Activated CD4-positive, alpha-beta T cell treated with anti-CD3 and anti-CD28 coated beads for 36 hours (primary cell): Measurements from ENCODE around the gene MRPL37. TPM values are rescaled to one million over a fixed set of nuclear protein-coding genes. Genes with fewer than 3 reads are reported as not detected.
"Not testable (repeated sequence)": the region's sequence is repeated elsewhere in the genome, so short reads cannot be mapped to it uniquely, and the experiment has no call there.

Experiments
- ATAC-seq: fragments of 200-7000 bp; cut with Tn5 transposase; one replicate; pipeline ENCODE4 v1.10.0; 2021; ENCODE audit warnings: mild to moderate bottlenecking, moderate library complexity
- CTCF ChIA-PET: fragments of 350-600 bp; sonication (Branson Sonifier 250); formaldehyde crosslinking; loops from one replicate; lab custom pipeline; 2021; ENCODE audit warnings: antibody characterized with exemption; lab: Charles Lee
- POLR2A ChIA-PET: fragments of 350-600 bp; sonication (Branson Sonifier 250); formaldehyde crosslinking; loops from one replicate; lab custom pipeline; 2021; ENCODE audit warnings: antibody characterized with exemption, inconsistent platforms; lab: Charles Lee
- DNase-seq: peaks from one replicate; pipeline ENCODE4 v3.0.0-alpha.2; 2020
- H3K27ac Mint-ChIP-seq: one replicate; pipeline ENCODE4 v1.8.0; 2021; ENCODE audit warnings: mixed read lengths
- H3K27me3 Mint-ChIP-seq: one replicate; pipeline ENCODE4 v1.8.0; 2021; ENCODE audit warnings: mixed read lengths
- H3K36me3 Mint-ChIP-seq: one replicate; pipeline ENCODE4 v1.8.0; 2021; ENCODE audit warnings: low read depth, mixed read lengths
- H3K4me1 Mint-ChIP-seq: one replicate; pipeline ENCODE4 v1.8.0; 2021; ENCODE audit warnings: mixed read lengths
- H3K4me3 Mint-ChIP-seq: one replicate; pipeline ENCODE4 v1.8.0; 2021; ENCODE audit warnings: mild to moderate bottlenecking, moderate library complexity, mixed read lengths
- H3K9me3 Mint-ChIP-seq: one replicate; pipeline ENCODE4 v1.8.0; 2021; ENCODE audit warnings: low read depth, mixed read lengths
- intact Hi-C, 2 experiments: fragments of 100-400 bp; cut with DNase I in 1 of 2; cut with micrococcal nuclease in 1 of 2; formaldehyde crosslinking; loops; one replicate each; pipeline versions ENCODE4 v1.14.2 to v1.15.1; 2022 to 2024; cut with DNase I, micrococcal nuclease
- total RNA-seq, 2 experiments: library from RNA; stranded (reverse); gene quantifications; one replicate each; pipeline ENCODE4 v1.2.3, GENCODE V29; 2021

The MRPL37 gene
- total RNA-seq, 2 experiments from 2014 or later, result 177 to 189 TPM

DNA sequence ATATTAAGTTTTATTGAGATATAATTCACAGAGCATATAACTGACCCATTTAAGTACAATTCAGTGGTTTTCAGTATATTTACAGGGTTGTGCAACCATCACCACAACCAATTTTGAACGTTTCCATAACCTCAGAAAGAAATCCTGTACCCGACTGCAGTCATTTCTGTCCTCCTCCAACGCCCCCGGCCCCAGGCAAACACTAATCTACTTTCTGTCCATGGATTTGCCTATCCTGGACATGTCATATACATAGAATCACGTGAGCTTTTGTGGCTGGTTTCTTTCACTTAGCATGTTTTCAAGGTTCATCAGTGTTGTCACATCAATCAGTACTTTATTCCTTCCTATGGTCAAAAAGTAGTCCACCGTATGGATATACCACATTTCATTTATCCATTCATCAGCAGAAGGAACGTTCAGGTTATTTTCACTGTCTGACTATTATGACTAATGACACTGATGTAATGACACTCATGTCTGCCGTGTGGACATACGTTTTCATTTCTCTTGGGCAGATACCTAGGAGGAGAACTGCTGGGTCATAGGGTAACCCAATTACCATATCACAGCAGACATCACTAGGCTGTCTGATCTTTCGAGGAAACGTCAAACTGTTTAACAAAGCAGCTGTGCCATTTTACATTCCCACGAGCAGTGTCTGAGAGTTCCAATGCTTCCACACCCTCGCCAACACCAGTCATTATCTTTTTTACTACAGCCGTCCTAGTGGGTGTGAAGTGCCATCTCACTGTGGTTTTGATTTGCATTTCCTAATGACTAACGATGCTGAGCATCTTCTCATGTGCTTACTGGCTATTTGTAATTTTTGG lies 30.8 kb downstream of the MRPL37 start:
- peaks cover 3% of the 10 kb centered on the region for H3K36me3 Mint-ChIP-seq
- ChIA-PET POLR2A (no interaction called here), CTCF (no interaction called here)
- DNase-seq (peak; percentile 77), ATAC-seq (peak; percentile 72)
- intact Hi-C loops, result loop anchor here in 1 of 2 experiments (1.0 to 2.0 kb wide), 2 partner anchors 178 to 259 kb away; no protein-coding TSS in a partner anchor
- no peaks in the 10 kb centered on the region for H3K27me3 Mint-ChIP-seq
- H3K9me3 Mint-ChIP-seq, result no peaks in the 10 kb centered on the region
- H3K27ac Mint-ChIP-seq, result peak overlapping the region; percentile 26
- no peak overlapping the region for H3K4me3 Mint-ChIP-seq
- H3K4me1 Mint-ChIP-seq, result peaks cover 24% of the 10 kb centered on the region

DNA sequence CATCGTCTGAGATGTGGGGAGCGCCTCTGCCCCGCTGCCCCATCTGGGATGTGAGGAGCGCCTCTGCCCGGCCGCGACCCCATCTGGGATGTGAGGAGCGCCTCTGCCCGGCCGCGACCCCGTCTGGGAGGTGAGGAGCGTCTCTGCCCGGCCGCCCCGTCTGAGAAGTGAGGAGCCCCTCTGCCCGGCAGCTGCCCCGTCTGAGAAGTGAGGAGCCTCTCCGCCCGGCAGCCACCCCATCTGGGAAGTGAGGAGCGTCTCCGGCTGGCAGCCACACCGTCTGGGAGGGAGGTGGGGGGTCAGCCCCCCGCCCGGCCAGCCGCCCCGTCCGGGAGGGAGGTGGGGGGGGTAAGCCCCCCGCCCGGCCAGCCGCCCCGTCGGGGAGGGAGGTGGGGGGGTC lies 33.2 kb downstream of the MRPL37 start:
- POLR2A ChIA-PET, H3K36me3 Mint-ChIP-seq, H3K9me3 Mint-ChIP-seq, ATAC-seq, H3K27ac Mint-ChIP-seq, CTCF ChIA-PET, DNase-seq, H3K27me3 Mint-ChIP-seq, H3K4me3 Mint-ChIP-seq, intact Hi-C loops: not testable (repeated sequence)
- H3K4me1 Mint-ChIP-seq, result peaks cover 21% of the 10 kb centered on the region

DNA sequence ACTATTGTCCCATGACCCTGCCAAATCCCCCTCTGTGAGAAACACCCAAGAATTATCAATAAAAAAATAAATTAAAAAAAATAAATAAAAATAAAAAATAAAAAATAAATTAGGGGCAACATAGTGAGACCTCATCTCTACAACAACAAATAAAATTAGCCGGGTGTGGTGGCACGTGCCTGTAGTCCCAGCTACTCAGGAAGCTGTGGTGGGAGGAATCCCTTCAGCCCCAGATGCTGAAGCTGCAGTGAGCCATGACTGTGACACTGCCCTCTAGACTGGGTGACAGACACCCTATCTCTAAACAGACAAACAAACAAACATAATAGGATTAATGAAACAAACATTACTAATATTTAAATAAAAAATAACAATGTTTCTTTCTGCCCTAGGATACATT lies 34.3 kb downstream of the MRPL37 start:
- H3K4me1 Mint-ChIP-seq, result peaks cover 18% of the 10 kb centered on the region
- DNase-seq (no peak), ATAC-seq (no peak)
- ChIA-PET CTCF (no interaction called here), POLR2A (no interaction called here)
- no peaks in the 10 kb centered on the region for H3K27me3 Mint-ChIP-seq
- H3K9me3 Mint-ChIP-seq, result no peaks in the 10 kb centered on the region
- no peak overlapping the region for H3K4me3 Mint-ChIP-seq
- H3K27ac Mint-ChIP-seq, result no peak overlapping the region
- peaks cover 10% of the 10 kb centered on the region for H3K36me3 Mint-ChIP-seq
- intact Hi-C loops, result no loop called here

DNA sequence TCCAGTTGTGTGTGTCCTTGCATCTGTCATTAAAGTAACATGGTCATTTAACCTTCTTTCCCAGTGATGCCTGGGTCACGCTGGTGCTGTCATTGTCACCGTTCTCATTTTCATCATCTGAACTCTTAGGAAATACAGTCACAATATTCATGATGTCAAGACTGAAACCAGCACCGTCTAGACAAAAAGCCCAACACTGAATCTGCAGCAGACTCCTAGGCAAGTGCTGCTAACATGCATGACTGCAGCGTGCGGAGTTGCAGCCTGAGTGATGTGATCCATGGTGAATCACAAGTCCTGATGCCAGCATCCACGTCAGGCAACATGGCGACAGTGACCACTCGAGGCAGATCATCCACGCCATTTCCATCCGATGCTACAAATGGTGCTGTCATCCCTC lies 37.6 kb downstream of the MRPL37 start:
- CTCF ChIA-PET, result no interaction called here

DNA sequence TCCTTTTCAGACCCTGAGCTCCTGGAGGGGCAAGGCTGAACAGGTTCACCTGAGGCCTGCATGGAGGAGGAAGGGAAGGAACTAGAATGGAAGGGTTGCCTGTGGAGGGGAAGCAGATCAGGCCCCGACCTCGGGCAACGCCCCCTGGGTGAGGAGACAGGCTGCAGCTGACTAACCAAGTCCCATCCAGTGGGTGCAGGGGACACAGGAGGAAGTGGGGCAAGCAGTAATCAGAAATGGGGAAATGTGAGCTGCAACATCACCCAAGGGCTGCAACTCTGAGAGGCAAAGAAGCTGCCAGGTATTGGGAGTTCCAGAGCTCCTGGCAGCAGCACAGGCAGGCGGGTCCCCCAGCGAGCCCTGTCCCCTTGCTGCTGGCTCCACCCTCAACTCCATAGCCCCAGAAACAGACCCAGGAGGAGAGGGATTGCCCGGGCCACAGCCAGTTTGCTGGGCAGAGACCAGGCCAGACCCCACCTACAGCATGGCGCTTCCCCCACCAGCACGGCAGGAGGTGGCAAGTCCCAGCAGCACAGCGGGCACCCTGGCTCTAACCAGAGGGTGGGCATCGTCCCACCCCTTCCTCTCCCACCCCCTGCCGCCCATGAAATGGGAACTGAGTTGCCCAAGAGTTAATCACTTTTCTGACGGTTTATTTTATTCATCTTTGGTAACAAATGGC lies 38.5 kb downstream of the MRPL37 start:
- DNase-seq (no peak), ATAC-seq (no peak)
- POLR2A ChIA-PET, result no interaction called here
- Mint-ChIP-seq H3K27me3 (no peaks in the 10 kb centered on the region), H3K4me3 (no peak overlapping the region), H3K4me1 (no peaks in the 10 kb centered on the region), H3K36me3 (peaks cover 10% of the 10 kb centered on the region), H3K27ac (no peak overlapping the region), H3K9me3 (no peaks in the 10 kb centered on the region)
- intact Hi-C loops, result no loop called here
- CTCF ChIA-PET, result no interaction called here

More for the DNA sequence above, 37.6 kb downstream of the MRPL37 start:
- no peaks in the 10 kb centered on the region for H3K27me3 Mint-ChIP-seq
- peaks cover 10% of the 10 kb centered on the region for H3K36me3 Mint-ChIP-seq
- no peak overlapping the region for H3K27ac Mint-ChIP-seq
- no peaks in the 10 kb centered on the region for H3K4me1 Mint-ChIP-seq
- POLR2A ChIA-PET, result no interaction called here
- ATAC-seq (no peak), DNase-seq (no peak)
- intact Hi-C loops, result no loop called here
- H3K4me3 Mint-ChIP-seq, result no peak overlapping the region
- H3K9me3 Mint-ChIP-seq, result no peaks in the 10 kb centered on the region

DNA sequence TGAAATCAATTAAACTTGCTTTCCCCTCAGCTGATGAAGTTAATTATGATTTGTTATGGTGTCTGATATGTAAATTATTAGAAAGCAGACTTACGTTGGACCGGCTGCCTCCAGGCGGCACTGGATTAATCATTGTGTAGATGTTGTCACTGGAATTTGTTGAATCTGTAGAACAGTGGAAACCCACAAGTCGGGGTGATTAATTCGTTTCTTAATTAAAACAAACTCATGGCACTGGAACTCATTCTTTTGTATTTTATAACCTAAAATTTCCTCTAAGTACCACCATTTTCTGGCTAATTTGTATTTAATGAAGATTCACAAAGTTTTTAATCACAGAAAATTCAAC lies 39.0 kb downstream of the MRPL37 start:
- no peak overlapping the region for H3K27ac Mint-ChIP-seq
- no peaks in the 10 kb centered on the region for H3K4me1 Mint-ChIP-seq
- ATAC-seq, result no peak
- no peaks in the 10 kb centered on the region for H3K9me3 Mint-ChIP-seq
- ChIA-PET POLR2A (no interaction called here), CTCF (no interaction called here)
- no peak overlapping the region for H3K4me3 Mint-ChIP-seq
- H3K36me3 Mint-ChIP-seq, result peaks cover 10% of the 10 kb centered on the region
- intact Hi-C loops, result no loop called here
- no peak for DNase-seq
- H3K27me3 Mint-ChIP-seq, result no peaks in the 10 kb centered on the region

DNA sequence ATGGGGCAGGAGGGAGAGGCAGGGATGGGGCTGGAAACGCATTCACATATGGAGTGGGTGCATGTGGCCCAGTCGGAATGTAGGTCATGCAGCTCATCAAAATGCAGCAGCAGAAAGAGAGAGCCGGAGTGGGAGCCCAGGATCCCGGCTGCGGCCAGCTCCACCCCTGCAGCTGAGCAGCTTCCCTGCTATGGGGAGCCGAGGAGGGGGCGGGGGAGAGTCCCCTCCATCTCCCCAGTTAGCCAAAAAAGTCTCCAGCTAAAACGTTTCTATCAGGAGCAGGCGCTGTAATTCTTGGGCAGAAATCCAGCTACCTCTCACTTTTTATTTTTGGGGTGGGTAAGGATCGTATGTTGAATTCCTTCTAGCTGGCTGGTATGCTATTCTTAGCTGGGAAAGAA lies 39.7 kb downstream of the MRPL37 start:
- H3K27me3 Mint-ChIP-seq, result no peaks in the 10 kb centered on the region
- POLR2A ChIA-PET, result no interaction called here
- no peak overlapping the region for H3K27ac Mint-ChIP-seq
- CTCF ChIA-PET, result no interaction called here
- DNase-seq (no peak), ATAC-seq (no peak)
- intact Hi-C loops, result no loop called here
- H3K9me3 Mint-ChIP-seq, result no peaks in the 10 kb centered on the region
- peaks cover 10% of the 10 kb centered on the region for H3K36me3 Mint-ChIP-seq
- H3K4me1 Mint-ChIP-seq, result no peaks in the 10 kb centered on the region
- no peak overlapping the region for H3K4me3 Mint-ChIP-seq

DNA sequence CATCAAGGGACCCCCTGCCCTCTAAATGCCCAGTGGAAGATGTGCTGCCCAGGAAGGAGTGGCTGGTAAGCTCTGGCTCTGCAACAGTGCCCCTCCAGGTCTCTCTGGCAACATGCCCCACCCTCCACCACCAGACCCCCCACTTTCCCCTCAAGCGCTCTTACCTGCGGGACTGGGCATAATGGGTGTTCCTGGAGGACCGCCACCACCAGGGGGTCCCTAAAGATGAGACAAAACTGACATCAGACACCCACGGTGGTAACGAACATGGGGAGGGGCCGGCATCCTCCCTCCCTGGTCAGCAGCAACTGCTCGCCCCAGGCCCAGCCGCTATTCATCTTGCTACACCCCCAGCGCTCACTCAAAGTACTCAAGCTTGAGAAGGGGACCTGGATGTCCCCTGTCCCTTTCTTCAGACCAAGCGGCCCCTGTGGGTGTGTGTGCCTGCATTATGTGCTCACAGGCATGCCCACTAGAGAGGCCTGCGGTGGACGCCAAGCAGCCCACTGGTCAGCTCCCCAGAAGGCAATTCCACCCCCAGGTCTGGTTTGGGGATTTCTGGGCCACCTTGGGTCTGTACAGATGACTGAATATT lies 40.9 kb downstream of the MRPL37 start:
- H3K4me3 Mint-ChIP-seq, result no peak overlapping the region
- no peaks in the 10 kb centered on the region for H3K27me3 Mint-ChIP-seq
- no peaks in the 10 kb centered on the region for H3K9me3 Mint-ChIP-seq
- DNase-seq (no peak), ATAC-seq (no peak)
- CTCF ChIA-PET, result no interaction called here
- no peaks in the 10 kb centered on the region for H3K4me1 Mint-ChIP-seq
- peaks cover 10% of the 10 kb centered on the region for H3K36me3 Mint-ChIP-seq
- no peak overlapping the region for H3K27ac Mint-ChIP-seq
- intact Hi-C loops, result no loop called here
- POLR2A ChIA-PET, result no interaction called here

DNA sequence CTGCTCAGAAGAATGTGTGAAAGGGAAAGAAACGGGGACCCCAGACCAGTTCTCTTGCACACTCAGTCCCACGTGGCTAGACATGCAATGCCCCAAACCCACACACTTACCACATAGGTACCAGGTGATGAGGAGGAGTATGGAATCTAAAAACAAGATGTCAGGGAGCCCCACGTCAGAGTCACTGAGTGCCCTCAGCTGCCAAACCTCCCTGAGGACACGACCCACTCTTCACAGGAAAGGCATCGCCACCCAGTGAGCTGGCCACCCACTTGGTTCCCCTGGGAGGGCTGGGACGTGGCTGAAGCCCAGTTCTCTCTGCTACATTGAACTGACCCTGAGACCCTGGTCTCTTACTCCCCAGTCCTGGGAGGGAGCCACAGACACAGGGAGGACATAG lies 41.4 kb downstream of the MRPL37 start:
- POLR2A ChIA-PET, result no interaction called here
- CTCF ChIA-PET, result no interaction called here
- Mint-ChIP-seq H3K36me3 (peaks cover 10% of the 10 kb centered on the region), H3K27me3 (no peaks in the 10 kb centered on the region), H3K9me3 (no peaks in the 10 kb centered on the region), H3K4me1 (no peaks in the 10 kb centered on the region), H3K4me3 (no peak overlapping the region), H3K27ac (no peak overlapping the region)
- ATAC-seq, result no peak
- DNase-seq, result no peak
- intact Hi-C loops, result no loop called here

DNA sequence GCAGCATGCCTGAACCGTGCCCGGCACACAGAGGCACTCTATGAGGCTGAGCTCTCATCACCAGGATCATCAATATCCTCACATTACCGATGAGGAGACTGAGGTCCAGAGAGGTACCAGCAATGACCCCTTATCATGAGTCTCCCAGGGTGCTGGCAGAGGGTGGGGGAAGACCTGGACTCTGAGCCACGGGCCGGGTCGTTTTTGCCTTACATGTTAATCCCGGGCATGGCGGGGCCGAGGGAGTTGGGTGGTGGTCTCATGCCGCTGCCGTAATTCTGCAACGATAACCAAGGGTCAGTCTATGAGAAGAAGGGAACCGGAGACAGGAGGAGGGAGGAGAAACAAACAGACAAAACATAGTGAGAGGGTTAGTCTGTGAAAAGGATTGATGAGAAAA lies 43.1 kb downstream of the MRPL37 start:
- H3K4me3 Mint-ChIP-seq, result no peak overlapping the region
- POLR2A ChIA-PET, result no interaction called here
- H3K9me3 Mint-ChIP-seq, result no peaks in the 10 kb centered on the region
- CTCF ChIA-PET, result no interaction called here
- DNase-seq, result no peak
- no peak overlapping the region for H3K27ac Mint-ChIP-seq
- ATAC-seq, result no peak
- intact Hi-C loops, result no loop called here
- H3K4me1 Mint-ChIP-seq, result no peaks in the 10 kb centered on the region
- H3K27me3 Mint-ChIP-seq, result no peaks in the 10 kb centered on the region
- H3K36me3 Mint-ChIP-seq, result peaks cover 3% of the 10 kb centered on the region

DNA sequence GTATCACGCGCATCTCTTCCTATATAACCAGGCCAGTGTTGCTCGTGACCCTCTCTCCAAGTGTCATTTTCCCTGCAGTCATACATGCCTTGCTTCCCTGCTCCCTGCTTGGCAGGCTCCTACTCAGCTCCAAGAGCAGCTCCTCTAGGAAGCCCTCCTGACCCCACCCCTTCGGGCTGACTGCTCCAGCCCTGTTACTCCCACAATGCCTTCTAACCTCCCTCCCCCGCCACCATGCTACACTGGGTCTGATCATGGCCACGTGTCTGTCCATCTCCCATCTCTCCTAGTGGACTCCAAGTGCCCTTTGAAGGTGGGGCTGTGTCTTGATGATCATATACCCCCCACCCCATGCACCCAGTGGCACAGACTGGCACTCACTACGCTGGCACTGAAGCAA lies 44.7 kb downstream of the MRPL37 start:
- ATAC-seq (no peak), DNase-seq (no peak)
- POLR2A ChIA-PET, result no interaction called here
- intact Hi-C loops, result no loop called here
- Mint-ChIP-seq H3K9me3 (no peaks in the 10 kb centered on the region), H3K27me3 (no peaks in the 10 kb centered on the region), H3K4me1 (no peaks in the 10 kb centered on the region), H3K36me3 (peaks cover 2% of the 10 kb centered on the region), H3K27ac (no peak overlapping the region), H3K4me3 (no peak overlapping the region)
- CTCF ChIA-PET, result no interaction called here

DNA sequence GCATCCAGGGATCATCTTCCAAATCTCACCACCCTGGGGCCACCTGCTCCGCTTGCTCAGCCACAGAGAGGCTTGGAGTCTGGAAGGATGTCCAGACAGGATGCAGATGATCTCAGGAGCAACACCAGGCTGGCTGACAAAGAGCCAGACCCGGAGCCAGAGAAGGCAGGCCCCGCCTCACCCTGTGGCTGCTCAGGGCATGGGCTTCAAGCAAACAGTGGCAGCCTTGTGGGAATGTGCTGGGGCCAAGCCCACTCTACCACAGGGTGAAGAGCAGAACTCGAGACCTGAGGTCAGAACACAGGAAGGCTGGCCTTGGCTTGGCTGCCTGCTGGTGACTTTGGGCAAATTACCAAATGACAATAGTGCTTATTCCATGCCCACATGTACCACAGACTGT lies 45.5 kb downstream of the MRPL37 start:
- Mint-ChIP-seq H3K4me3 (no peak overlapping the region), H3K36me3 (peaks cover 2% of the 10 kb centered on the region), H3K4me1 (no peaks in the 10 kb centered on the region), H3K27ac (no peak overlapping the region), H3K9me3 (no peaks in the 10 kb centered on the region), H3K27me3 (no peaks in the 10 kb centered on the region)
- ChIA-PET CTCF (no interaction called here), POLR2A (no interaction called here)
- DNase-seq (no peak), ATAC-seq (no peak)
- intact Hi-C loops, result no loop called here
